Neuron (in vitro differentiated cells): ENCODE measurements around the gene HYAL4.
"Not testable (repeated sequence)": the region's sequence is repeated elsewhere in the genome, so short reads cannot be mapped to it uniquely, and the experiment has no call there.

Experiments
- H2AFZ ChIP-seq: one replicate; pipeline ENCODE4 v1.6.1; 2013; ENCODE audit warnings: low read depth, mild to moderate bottlenecking, inconsistent platforms, low read length, moderate library complexity
- H3K27me3 ChIP-seq: one replicate; pipeline ENCODE4 v1.6.1; 2013; ENCODE audit warnings: low read length; ENCODE audit not compliant: insufficient read depth
- H3K36me3 ChIP-seq: one replicate; pipeline ENCODE4 v1.6.1; 2013; ENCODE audit warnings: low read length; ENCODE audit not compliant: insufficient read depth
- H3K4me1 ChIP-seq: one replicate; pipeline ENCODE4 v1.6.1; 2013; ENCODE audit warnings: low read length; ENCODE audit not compliant: insufficient read depth
- H3K4me3 ChIP-seq: 2 replicates; pipeline ENCODE4 v1.5.1; 2013; ENCODE audit warnings: mild to moderate bottlenecking, low read length, moderate library complexity
- H3K9me3 ChIP-seq: one replicate; pipeline ENCODE4 v1.6.1; 2013; ENCODE audit warnings: low read length

HYAL4 gene

DNA sequence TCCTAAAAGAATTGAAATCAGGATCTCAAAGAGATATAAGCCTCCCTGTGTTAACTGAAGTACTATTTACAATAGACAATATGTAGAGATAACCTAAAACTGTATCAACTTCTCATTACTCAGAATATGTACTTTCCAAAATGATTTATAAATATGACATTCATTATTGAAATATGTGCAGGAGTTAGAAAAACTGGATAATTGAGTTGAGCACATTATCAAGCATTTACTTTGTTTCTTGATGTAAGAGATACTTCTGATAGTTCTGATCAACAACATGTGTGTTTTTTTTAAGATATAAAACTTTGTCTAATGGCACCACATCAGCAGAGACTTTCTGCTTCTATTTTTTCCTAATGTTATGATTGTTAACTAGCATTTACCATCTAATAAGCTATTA lies 38.2 kb downstream of the HYAL4 start:
- Histone ChIP-seq H3K4me1 (no peaks in the 10 kb centered on the region), H3K4me3 (no peak overlapping the region), H3K9me3 (no peaks in the 10 kb centered on the region), H3K27me3 (no peaks in the 10 kb centered on the region), H3K36me3 (no peaks in the 10 kb centered on the region), H2AFZ (no peak overlapping the region)

DNA sequence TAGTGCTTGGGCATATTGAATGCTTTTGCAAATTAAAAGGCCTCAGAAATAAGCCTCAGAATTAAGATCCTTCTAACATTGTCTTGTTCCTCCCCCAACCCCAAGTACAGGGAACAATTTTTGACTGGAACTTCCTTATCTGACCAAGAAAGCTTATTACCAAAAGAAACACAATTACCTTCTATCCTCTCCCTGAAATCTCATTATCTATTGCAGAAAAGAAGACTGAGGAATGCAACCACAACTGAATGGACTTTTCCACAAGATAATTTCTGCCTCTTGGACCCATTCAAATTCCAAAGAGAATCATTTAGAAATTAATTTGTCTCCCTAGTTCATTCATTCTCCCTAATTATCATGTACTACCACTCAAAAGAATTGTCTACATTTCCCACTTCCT lies 43.2 kb downstream of the HYAL4 start:
- Histone ChIP-seq H2AFZ (no peak overlapping the region), H3K27me3 (no peaks in the 10 kb centered on the region), H3K9me3 (no peaks in the 10 kb centered on the region), H3K4me1 (no peaks in the 10 kb centered on the region), H3K36me3 (no peaks in the 10 kb centered on the region), H3K4me3 (no peak overlapping the region)

- not testable (repeated sequence) for H3K4me1 ChIP-seq, H3K4me3 ChIP-seq, H2AFZ ChIP-seq, H3K27me3 ChIP-seq, H3K9me3 ChIP-seq, H3K36me3 ChIP-seq
Measured at GRCh38 chr7:123894753-123895152, 49.8 kb downstream of the HYAL4 start.

- H3K9me3 ChIP-seq = no peaks in the 10 kb centered on the region
- H3K36me3 ChIP-seq = no peaks in the 10 kb centered on the region
- H3K4me1 ChIP-seq = no peaks in the 10 kb centered on the region
- H3K4me3 ChIP-seq = no peak overlapping the region
- H2AFZ ChIP-seq = no peak overlapping the region
- no peaks in the 10 kb centered on the region for H3K27me3 ChIP-seq
Measured at GRCh38 chr7:123901101-123901500, 56.1 kb downstream of the HYAL4 start.

DNA sequence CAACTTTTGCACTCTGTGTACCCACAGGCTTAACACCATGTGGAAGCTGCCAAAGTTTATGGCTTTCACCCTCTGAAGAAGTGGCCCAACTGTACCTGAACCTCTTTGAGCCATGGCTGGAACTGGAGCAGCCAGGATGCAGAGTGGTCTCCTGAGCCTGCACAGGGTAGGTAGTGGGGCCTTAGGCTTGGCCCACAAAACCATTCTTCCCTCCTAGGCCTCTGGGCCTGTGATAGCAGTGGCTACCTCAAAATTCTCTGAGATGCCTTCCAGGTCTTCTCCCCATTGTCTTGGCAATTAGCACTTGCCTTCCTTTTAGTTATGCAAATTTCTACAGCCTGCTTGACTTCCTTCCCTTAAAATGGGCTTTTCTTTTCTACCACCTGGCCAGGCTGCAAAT lies 60.7 kb downstream of the HYAL4 start:
- Histone ChIP-seq H3K27me3 (no peaks in the 10 kb centered on the region), H3K36me3 (no peaks in the 10 kb centered on the region), H3K4me1 (no peaks in the 10 kb centered on the region), H2AFZ (no peak overlapping the region), H3K4me3 (no peak overlapping the region), H3K9me3 (no peaks in the 10 kb centered on the region)

DNA sequence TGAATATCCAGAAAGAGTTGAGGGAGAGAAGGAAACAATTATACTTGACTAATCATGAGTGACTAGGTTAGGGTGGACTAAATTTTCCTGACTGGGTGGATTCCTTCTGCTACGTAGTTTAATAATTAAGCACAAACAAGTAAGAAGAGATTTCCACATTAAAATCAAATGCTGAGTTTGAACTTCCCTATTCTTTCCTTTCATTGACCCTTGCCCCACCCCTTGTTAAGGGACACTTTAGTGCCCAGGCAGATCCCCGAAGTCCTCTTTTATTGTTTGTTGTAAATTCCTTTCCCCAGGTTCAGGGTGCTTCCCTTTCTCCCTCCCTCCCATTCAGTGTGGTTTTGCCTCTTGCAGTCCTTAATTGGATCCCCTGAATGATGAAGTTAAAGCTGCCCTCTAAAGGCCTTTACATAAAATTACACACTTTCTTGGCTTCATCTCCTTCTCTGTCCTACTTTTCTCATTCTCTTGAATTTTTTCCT lies 71.3 kb downstream of the HYAL4 start:
- no peaks in the 10 kb centered on the region for H3K27me3 ChIP-seq
- no peak overlapping the region for H2AFZ ChIP-seq
- H3K9me3 ChIP-seq = no peaks in the 10 kb centered on the region
- H3K4me3 ChIP-seq = no peak overlapping the region
- H3K36me3 ChIP-seq = no peaks in the 10 kb centered on the region
- no peaks in the 10 kb centered on the region for H3K4me1 ChIP-seq

- no peak overlapping the region for H2AFZ ChIP-seq
- no peaks in the 10 kb centered on the region for H3K4me1 ChIP-seq
- H3K27me3 ChIP-seq = no peaks in the 10 kb centered on the region
- no peaks in the 10 kb centered on the region for H3K36me3 ChIP-seq
- H3K4me3 ChIP-seq = no peak overlapping the region
- no peaks in the 10 kb centered on the region for H3K9me3 ChIP-seq
Measured at GRCh38 chr7:123917878-123918277, 72.9 kb downstream of the HYAL4 start.

GRCh38 chr7:123918309-123918708 lies 73.3 kb downstream of the HYAL4 start:
- no peaks in the 10 kb centered on the region for H3K27me3 ChIP-seq
- H3K36me3 ChIP-seq = no peaks in the 10 kb centered on the region
- no peaks in the 10 kb centered on the region for H3K4me1 ChIP-seq
- H2AFZ ChIP-seq = no peak overlapping the region
- no peak overlapping the region for H3K4me3 ChIP-seq
- H3K9me3 ChIP-seq = no peaks in the 10 kb centered on the region

GRCh38 chr7:123923599-123923998 lies 78.6 kb downstream of the HYAL4 start:
- H3K27me3 ChIP-seq = peaks cover 2% of the 10 kb centered on the region
- H3K36me3 ChIP-seq = no peaks in the 10 kb centered on the region
- H3K4me3 ChIP-seq = no peak overlapping the region

DNA sequence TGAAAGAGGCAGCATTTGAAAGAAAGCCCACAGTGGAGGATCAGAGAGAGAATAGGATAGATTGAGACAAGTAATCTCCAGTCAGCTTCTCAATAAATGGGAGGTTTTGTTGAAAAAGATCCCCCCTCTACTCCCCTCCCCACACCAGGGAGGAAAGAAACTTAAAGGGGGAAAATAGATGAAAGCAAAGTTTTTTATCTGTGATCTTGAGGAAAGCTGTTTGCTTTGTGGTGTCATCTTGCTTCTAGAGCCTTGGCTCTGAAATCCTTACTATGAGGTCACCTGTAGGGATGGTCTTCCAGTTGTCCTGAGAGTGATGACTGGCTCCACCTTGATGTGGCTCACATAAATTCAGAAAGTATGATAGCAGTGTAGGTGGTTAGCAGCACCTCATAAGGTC lies 80.0 kb downstream of the HYAL4 start, which contains the start of gene SPAM1:
Gene SPAM1, plus strand, starts transcription at position 301 of the 400 bp plus-strand sequence. CDS start 28,330 bp downstream, outside the sequence.
- H3K4me1 ChIP-seq = no peaks in the 10 kb centered on the region
- no peaks in the 10 kb centered on the region for H3K9me3 ChIP-seq
- H3K4me3 ChIP-seq = no peak within 1 kb of the TSS

More at GRCh38 chr7:123923599-123923998, 78.6 kb downstream of the HYAL4 start:
- Histone ChIP-seq H3K9me3 (no peaks in the 10 kb centered on the region), H2AFZ (no peak overlapping the region), H3K4me1 (no peaks in the 10 kb centered on the region)

More for the DNA sequence above, 80.0 kb downstream of the HYAL4 start, which contains the start of gene SPAM1:
- Histone ChIP-seq H3K36me3 (no peaks in the 10 kb centered on the region), H3K27me3 (peaks cover 2% of the 10 kb centered on the region), H2AFZ (no peak within 1 kb of the TSS)
